Measurements from ENCODE around the gene DNAJC25.

DNAJC25 gene

DNA sequence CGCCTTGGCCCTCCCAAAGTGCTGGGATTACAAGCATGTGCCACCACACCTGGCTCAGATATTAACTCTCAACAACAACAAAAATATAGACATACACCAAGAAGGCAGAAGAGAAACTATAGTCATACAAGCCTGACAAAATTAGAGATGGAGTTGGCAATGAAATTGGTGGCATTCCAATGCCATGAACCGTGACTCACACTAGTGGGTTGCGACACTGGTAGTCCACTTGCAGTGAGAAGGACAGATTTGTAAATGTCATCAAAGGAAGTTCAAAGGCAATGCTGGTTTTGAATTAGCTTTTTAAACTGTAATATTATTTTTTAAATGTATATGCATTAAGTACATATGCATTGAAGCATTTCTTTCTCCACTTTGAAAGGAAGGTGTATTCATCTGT lies 8.5 kb upstream of the DNAJC25 start:
- Histone ChIP-seq H3K27ac (no peak overlapping the region), H3K4me3 (no peak overlapping the region)

DNA sequence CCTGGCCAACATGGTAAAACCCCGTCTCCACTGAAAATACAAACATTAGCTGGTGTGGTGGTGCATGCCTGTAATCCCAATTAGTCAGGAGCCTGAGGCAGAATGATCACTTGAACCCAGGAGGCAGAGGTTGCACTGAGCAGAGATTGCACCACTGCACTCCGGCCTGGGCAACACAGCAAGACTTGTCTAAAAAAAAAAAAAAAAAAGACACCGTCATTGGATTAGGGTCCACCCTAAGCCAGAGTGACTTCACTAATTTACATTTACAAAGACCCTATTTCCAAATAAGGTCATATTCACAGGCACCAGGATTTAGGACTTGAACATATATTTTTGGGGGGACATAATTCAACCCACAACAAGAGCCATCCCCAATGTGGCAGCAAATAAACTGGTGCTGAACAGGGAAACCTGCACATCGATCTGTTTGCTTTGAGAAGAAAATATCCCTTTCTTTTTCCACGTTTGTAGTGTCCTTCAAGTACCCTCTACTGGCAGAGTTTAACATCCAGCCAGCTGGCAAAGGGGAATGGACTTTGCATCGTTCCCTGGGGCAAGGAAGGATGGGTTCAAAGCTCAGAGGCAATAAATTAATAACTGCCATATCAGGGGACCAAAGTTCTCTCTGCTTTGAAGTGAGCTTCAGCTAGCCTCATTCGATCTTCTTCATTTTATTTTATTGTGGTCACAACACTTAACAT lies 3.7 kb upstream of the DNAJC25 start:
- Histone ChIP-seq H3K27ac (no peak overlapping the region), H3K4me3 (no peak overlapping the region)

DNA sequence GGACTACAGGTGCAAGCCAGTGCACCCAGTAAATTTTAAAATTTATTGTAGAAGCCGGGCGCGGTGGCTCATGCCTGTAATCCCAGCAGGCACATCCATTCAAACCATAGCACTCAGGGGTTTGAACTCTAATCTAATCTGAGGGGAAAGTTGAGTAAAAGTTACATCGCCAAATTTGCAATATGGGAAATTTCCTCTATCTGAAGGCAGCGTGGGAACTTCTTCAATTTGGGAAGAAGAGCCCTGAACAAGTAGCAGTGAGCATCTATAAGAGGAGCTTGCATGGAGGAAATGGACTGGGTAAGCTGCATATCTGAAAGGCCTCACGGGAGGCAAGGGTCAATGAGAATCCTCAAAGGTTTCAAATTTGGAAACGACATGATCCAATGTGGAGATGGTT lies 2.7 kb upstream of the DNAJC25 start:
- Histone ChIP-seq H3K27ac (no peak overlapping the region), H3K4me3 (no peak overlapping the region)

DNA sequence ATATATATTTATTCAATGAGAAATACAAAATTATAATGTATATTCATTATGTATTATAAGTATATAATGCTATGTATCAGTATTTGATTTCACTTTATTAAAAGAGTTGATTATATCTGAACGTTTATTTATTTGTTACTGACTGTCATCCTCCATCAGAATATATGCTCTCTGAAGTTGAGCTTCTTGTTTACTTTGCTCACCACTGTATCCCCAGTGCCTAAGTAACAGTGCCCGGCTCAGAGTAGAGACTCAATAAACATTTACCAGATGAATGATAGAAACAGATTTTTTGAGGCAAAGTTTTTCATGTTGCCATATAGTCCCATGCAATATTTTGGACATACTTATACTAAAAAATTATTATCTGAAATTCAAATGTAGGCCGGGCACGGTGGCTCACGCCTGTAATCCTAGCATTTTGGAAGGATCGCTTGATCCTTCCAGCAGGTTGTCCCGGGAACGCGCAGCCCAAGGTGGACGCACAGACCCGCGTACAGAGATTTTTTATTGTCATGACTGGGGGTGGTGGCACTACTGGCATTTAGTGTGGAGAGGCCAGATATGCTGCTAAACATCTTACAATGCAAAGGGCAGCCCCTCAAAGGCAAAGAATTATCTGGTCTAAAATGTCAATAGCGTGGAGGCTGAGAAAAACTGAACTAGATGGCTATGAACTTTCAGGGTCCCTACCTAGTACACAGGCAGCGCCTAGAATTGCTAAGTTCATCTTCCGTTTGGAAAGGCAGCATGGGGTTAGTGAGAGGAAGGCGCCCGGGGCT lies 761 bp upstream of the DNAJC25 start:
- Histone ChIP-seq H3K4me3 (peak overlapping the region; percentile 67 to 100 (median 95)), H3K27ac (peak overlapping the region in 17 of 21 experiments; percentile 57 to 98 (median 90))

DNA sequence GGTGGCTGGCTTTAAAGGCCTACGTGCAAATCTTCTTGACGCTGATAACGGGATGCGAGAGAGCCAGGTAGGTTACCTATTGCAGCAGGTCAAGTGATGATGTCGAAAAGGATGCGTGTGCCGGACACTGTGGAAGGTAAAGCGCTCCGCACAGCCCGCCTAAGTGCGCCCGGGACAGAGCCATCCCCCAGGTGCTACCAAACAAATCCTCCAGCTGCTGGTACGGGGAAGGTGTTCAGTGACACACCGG lies 245 bp upstream of the DNAJC25 start:
- Histone ChIP-seq H3K27ac (peak overlapping the region in 18 of 21 experiments; percentile 57 to 98 (median 91)), H3K4me3 (peak overlapping the region; percentile 67 to 100 (median 95))

DNA sequence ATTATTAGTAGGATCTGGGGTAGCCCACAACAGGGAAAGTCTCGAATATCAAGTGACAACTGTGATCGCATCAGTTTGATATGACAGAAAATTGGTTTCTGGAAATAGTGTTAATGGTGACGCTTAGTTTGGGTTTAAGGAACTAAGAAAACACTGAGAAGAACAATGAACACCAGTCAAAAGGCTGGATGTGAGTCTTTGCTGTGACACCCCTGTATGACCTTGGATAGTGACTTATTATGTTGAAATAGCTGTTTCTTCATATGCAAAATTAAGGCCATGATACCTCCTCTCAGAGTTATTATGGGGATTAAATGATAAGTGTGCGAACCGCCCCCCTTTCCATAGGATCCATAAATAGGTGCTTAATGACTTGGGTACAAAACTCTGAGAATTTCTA lies 926 bp downstream of the DNAJC25 start:
- peak overlapping the region; percentile 67 to 100 (median 95) for H3K4me3 ChIP-seq

DNA sequence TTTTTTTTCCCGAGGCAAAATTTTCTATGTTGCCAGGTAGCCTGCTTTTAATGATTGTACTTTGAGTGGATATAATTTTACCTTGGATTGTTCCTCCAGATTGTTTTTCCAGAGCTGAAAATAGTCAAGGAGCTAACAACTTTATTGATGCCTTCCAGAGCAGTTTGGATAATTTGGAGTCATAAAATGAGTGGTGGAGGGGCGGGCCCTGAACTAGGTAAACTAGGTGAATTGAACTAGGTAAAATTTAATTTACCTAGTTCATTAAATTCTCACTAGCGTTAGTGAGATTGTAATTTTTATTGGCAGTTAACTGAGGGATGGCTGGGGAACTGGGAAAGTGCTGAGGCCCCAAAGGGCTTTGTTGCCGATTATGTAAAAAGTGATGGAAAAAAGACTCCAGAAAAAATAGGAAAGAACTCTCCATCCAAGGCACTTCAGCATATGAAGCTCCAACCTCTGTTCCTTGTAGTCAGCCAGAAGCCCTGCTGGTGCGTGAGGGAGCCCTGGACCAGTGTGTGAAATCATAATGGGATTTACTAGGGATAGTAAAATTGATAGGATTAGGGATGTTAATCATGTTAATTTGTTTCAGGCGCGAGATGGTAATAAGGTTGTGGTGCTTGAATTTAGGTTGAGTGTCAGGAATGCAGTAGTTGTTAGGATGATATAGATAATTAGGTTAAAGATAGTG lies 1.7 kb downstream of the DNAJC25 start:
- peak overlapping the region in 3 of 7 experiments; percentile 71 to 98 (median 92) for H3K4me3 ChIP-seq

More for the DNA sequence above, 926 bp downstream of the DNAJC25 start:
- peak overlapping the region in 20 of 21 experiments; percentile 81 to 98 (median 92) for H3K27ac ChIP-seq

DNA sequence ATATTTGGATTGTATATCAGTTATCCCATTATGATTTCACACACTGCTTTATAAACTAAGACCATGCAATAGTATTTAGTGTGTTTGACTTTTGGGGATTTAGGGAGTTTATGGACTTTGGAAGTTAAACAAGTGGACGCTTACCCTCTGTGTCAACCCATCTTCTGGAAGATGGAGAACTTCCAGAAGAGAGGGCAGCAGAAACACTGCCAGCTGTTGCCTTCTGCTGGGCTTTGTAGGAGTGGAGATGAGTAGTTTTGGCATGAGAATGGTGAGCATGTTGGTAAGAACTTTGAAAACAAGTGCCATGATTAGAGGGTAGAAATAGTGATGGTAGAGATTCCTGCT lies 2.2 kb downstream of the DNAJC25 start:
- Histone ChIP-seq H3K4me3 (no peak overlapping the region), H3K27ac (no peak overlapping the region)

More for the DNA sequence above, 1.7 kb downstream of the DNAJC25 start:
- no peak overlapping the region for H3K27ac ChIP-seq

DNA sequence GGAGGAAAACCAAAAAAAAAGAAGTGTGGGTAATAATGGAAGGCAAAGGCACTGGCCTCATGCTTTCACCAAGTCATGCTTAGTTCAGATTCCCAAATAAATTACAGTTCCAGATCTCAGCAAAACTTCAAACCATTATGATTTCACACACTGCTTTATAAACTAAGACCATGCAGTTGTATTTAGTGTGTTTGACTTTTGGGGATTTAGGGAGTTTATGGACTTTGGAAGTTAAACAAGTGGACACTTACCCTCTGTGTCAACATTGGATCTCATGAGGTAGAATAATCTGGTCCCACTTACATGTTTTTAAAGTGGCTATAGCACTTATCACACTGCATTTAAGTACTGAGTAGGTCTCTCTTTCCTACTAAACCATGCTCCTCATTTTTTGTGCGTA lies 3.7 kb downstream of the DNAJC25 start:
- no peak overlapping the region for H3K4me3 ChIP-seq
- H3K27ac ChIP-seq: no peak overlapping the region

DNA sequence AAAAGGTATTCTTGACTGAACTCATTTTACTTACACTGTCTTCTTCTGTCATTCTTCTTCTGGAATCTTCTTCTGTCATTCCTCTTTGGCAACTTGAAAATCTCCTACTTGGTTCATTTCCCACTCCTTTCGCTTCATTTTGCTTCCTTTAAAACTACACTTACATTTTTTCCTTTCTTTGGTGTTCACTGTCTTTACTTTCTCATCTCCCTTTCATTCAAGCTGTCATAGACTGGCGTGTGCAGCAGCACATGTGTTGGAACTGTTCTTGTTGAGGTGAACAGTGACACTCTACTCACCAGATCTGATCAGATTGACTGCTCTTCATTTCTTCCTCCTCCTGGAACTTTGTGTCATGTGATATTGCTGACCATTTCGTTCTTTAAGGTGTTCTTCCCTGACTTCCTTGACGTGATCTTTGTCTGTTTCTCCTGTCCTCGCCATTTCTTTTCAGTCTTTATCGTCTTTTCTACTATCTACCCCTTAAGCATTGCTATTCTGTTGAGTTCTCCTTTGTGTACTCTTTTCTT lies 6.4 kb downstream of the DNAJC25 start:
- Histone ChIP-seq H3K27ac (no peak overlapping the region), H3K4me3 (no peak overlapping the region)

DNA sequence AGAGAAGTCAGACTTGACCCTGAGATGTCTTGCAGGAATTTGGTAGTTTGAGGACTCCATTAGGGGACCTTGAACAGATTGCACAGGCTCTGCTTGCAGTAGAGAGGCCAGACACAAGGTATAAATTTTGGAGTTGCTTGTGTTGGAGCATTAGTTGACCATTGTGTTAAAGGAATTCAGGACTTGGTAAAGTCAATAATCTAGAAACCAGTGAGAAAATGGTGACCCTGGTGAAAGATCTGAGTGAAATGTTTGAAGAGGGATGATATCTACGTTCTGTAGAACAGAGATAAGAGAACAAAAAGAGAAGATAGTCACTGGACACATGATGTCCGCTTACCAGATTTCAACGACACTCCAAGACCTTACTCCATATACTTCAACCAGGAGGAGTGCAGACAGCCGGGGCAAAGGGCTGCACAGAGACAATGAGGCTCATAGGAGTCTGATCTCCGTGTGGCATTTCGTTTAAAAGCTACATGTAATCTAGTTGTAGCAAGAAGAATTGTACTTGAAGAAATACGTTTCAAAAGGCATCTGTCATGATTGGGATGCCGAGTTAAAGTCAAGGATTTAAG lies 13.2 kb downstream of the DNAJC25 start:
- Histone ChIP-seq H3K27ac (no peak overlapping the region), H3K4me3 (no peak overlapping the region)

DNA sequence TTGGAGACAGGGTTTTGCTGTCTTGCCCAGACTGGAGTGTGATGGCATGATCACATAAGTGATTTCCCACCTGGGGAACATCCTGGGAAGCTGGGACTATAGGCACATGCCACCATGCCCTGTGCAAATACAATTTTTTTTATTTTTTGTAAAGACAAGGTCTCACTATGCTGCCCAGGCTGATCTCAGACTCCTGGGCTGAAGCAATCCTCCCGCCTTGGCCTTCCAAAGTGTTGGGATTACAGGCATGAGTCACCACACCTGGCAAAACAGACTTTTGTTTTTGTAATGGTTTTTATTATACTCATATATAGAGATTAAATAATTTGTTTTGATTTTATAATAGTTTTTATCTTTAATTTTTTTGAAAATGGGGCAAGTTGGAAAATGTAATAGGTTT lies 14.7 kb downstream of the DNAJC25 start:
- no peak overlapping the region for H3K4me3 ChIP-seq
- no peak overlapping the region for H3K27ac ChIP-seq

DNA sequence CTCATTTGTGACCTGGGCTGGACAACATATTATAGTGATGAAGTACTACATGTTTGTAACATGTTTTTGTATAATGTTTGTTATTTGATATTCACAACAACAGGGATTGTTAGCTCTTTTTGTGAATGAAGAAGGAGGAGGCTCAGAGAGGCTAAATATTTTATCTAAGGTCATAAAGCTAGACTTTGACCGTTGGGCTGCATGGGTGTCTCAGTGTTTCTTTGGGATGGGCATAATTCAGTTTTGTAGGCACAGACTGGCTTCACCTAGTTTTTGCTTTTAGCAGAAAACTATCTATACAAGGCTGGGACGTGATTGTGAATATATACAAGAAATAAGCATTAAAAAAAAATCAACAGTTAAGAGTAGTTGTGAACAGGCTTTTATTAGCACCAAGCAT lies 15.3 kb downstream of the DNAJC25 start:
- no peak overlapping the region for H3K4me3 ChIP-seq
- no peak overlapping the region for H3K27ac ChIP-seq

DNA sequence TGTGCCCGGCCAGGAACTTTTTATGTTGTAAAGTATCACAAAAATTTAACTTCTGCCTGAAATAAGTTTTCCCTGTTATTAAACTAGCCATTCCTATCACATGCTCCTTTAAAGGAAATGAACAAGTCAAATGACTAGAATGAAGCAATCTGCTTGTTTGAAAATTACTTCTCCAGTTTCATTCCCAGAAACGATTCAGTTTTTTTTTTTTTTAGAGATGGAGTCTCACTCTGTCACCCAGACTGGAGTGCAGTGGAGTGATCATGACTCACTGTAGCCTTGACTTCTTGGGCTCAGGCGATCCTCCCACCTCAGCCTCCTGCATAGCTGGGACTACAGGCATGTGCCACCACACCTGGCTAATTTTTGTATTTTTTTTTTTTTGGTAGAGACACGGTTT lies 16.9 kb downstream of the DNAJC25 start:
- Histone ChIP-seq H3K4me3 (no peak overlapping the region), H3K27ac (peak overlapping the region in 7 of 21 experiments; percentile 3 to 65 (median 29))

DNA sequence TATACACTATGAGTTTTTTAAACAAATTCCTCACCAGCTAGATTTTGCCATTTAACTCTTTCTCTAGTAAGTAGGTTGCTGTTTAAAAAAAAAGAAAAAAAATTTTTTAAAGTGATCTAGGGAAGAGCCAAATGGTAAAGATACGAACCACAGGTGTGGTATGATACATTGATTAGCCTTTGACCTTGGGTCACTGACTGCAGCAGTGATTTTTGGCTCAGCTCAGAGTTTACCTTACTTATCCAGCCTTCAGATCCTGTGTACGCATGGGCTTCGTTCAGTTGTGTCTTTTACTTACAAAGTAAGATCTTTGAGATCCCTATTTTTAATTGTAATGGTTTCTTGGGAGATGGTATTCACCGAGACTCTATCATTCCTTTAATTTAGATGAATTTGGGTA lies 17.9 kb downstream of the DNAJC25 start:
- Histone ChIP-seq H3K4me3 (no peak overlapping the region), H3K27ac (no peak overlapping the region)

DNA sequence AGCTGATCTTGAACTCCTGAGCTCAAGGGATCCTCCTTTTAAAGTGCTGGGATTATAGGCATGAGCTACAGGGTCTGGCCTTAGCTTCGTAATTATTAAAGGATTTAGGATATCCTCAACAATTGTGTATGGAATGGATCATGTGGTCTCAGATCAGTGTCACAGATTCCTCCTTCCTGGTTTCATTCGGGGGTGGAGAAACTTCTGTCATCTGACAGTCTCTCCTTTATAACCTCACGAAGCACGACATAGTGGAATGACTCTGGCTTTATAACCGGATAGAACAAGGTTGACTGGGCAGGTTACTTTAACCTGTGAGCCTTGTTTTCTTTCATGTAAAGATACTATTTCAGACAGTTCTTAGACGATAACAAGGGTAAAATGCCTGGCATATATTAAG lies 25.9 kb downstream of the DNAJC25 start:
- Histone ChIP-seq H3K27ac (no peak overlapping the region), H3K4me3 (no peak overlapping the region)

DNA sequence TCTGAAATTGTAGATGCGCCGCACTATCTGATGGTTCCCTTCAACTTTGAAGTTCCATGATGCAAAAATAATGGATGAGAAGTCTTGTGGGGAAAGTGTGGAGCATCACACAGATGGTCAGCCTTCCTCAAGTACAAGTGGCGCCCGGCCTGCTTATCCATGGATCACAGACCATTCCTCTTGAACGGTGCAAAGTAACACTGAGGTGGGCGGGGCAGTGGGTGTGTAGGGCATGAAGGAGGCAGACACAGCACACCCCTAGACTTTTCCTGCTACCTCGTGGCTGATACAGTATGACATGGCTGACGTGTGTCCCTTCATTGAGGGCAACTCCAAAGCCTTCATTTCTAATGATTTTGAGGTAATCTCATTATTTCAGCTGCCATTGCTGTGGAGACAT lies 27.8 kb downstream of the DNAJC25 start:
- H3K27ac ChIP-seq: no peak overlapping the region
- no peak overlapping the region for H3K4me3 ChIP-seq

DNA sequence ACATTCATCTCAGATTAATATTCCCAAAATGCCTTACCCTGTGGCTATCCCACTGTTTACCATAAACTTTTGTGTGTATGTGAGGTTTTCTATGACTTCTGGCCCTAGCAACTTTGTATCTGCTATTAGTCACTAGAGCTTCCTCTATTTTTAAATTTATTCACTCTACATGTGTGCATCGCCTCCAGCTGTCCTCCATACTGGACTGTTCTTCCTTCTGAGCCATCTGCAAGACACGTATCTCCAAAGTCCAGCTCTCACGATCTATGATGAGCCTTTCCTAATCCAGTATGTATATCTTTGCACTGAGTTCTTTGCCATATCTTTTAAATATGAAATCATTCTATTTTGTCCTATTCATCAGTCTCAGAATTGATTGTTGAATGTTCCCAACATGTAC lies 28.6 kb downstream of the DNAJC25 start:
- H3K27ac ChIP-seq: no peak overlapping the region
- no peak overlapping the region for H3K4me3 ChIP-seq

DNA sequence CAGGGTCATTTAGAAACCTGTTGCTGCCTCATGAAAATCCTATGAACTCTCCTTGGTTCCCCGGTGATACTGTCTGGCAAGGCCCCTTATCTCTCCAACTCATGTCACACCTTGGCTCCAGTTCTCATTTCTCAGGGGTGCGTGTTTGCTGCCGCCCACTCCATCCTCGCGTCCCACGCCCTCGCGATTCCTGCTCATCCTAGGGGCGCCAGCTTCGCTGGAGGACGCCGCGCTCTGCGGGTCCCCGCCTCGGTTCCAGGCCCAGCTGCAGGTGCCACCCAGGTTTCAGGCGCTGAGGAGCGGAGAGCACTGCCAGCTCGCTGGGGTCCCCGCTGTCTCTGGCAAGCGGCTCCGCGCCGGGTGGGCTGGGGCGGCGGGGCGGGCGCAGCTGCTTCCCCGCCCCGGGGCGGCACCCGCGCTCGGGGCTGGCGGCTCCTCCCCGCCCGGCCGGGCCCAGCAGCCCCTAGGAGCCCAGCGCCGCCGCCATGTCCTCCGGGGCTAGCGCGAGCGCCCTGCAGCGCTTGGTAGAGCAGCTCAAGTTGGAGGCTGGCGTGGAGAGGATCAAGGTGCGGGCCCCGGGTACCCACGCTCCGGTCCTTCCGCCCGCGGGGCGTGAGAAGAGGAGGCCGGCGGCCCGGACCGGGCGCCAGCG lies 30.1 kb downstream of the DNAJC25 start, which contains the start of gene GNG10:
Gene GNG10, plus strand, starts transcription at position 456 of the 652 bp plus-strand sequence. Its CDS starts 30 bp downstream, at position 486.
- Histone ChIP-seq H3K27ac (peak within 1 kb of the TSS; percentile 13 to 89 (median 80)), H3K4me3 (peak within 1 kb of the TSS; percentile 59 to 81 (median 69))
